ENCODE measurements around the gene SLC38A3. TPM values are rescaled to one million over a fixed set of nuclear protein-coding genes. Genes with fewer than 3 reads are reported as not detected.

The SLC38A3 gene
- total and polyA plus RNA-seq, 9 of the 15 experiments (the other 6 are each of a cell fraction or from before 2014, with no cell fraction given), result 0.09 to 0.38 (median 0.16) TPM; not detected in 6

GRCh38 chr3:50248387-50248786 lies 43.3 kb downstream of the SLC38A3 start:
- no peak overlapping the region for H2AFZ ChIP-seq (ENCODE audit: low read depth, low read length)
- ATAC-seq (no peak), DNase-seq (ENCODE audit: extremely low read depth in 1 of 4, low spot score in 3 of 4) (no peak), FAIRE-seq (no peak)
- no peaks in the 10 kb centered on the region for H3K9me3 ChIP-seq (replicated peaks; ENCODE audit: control insufficient read depth, insufficient read depth, low read depth, low read length)
- POLR2A ChIA-PET, result interaction anchor here (0.6 to 1.3 kb wide), 2 partner anchors 11 to 163 kb away, joined by 3 to 5 read pairs; no protein-coding TSS in a partner anchor
- no peak overlapping the region for H3K27ac ChIP-seq (ENCODE audit: extremely low read depth, low read depth, low read length)
- no peak overlapping the region for H3K4me3 ChIP-seq
- in situ Hi-C loops (cut with MboI) (no loop called here), intact Hi-C loops (cut with micrococcal nuclease) (no loop called here)
- H3K9ac ChIP-seq (ENCODE audit: insufficient read depth in 1 of 2, low read depth in 2 of 2, low read length in 2 of 2), result peak overlapping the region in 1 of 2 experiments; percentile 0; a peak in 1 of 4 replicates
- BruUV-seq (replicated peaks), result no TSS peak
- no peaks in the 10 kb centered on the region for H3K27me3 ChIP-seq (ENCODE audit: control insufficient read depth in 2 of 2, insufficient read depth in 2 of 2, low read length in 2 of 2)
- peaks cover 6% of the 10 kb centered on the region; the same call in 1 of the 3 replicates for H3K36me3 ChIP-seq (ENCODE audit: control insufficient read depth, insufficient read depth, low read length)
- no peaks in the 10 kb centered on the region for H4K20me1 ChIP-seq (replicated peaks; ENCODE audit: control insufficient read depth, insufficient read depth, low read length)
- peaks cover 22 to 37% of the 10 kb centered on the region in 2 experiments for H3K4me1 ChIP-seq (replicated peaks in 1 of 2; ENCODE audit: control insufficient read depth in 2 of 2, insufficient read depth in 2 of 2, low read length in 2 of 2)
- CTCF ChIA-PET (ENCODE audit: low intra/inter-chr PET ratio), result no interaction called here
- H3K4me2 ChIP-seq (ENCODE audit: insufficient read depth, low read length), result no peak overlapping the region
- 30% methylated on average over 2 of the region's 3 CpGs for WGBS (ENCODE audit: insufficient coverage, low coverage, missing lambda C conversion rate)
- peaks cover 21% of the 10 kb centered on the region for H3K79me2 ChIP-seq (ENCODE audit: control insufficient read depth, insufficient read depth, low read length)
- H3K9me1 ChIP-seq (ENCODE audit: control insufficient read depth, insufficient read depth, low read length), result no peaks in the 10 kb centered on the region
- no peak for TF ChIP-seq NCOA1 (IDR thresholded peaks at IDR 0.05; ENCODE audit: low read depth)
- TF ChIP-seq ZNF830 (CRISPR knock-in tag; IDR thresholded peaks at IDR 0.05), result no peak
- TF ChIP-seq YY1 (IDR thresholded peaks at IDR 0.05; ENCODE audit: borderline replicate concordance in 1 of 3, control insufficient read depth in 1 of 3, extremely low read depth in 1 of 3, insufficient read depth in 3 of 3, insufficient read length in 1 of 3, insufficient replicate concordance in 2 of 3, low read depth in 1 of 3, low read length in 2 of 3), result no peak
- TF ChIP-seq NUFIP1 (IDR thresholded peaks at IDR 0.05; ENCODE audit: partially characterized antibody), result no peak
- TF ChIP-seq SUPT5H (IDR thresholded peaks at IDR 0.05), result no peak
- TF ChIP-seq HLTF (IDR thresholded peaks at IDR 0.05), result no peak
- TF ChIP-seq MAX (CRISPR knock-in tag; IDR thresholded peaks at IDR 0.05), result no peak
- no peak for TF ChIP-seq SMAD3 (CRISPR knock-in tag; conservative IDR thresholded peaks at IDR 0.05)
- TF ChIP-seq HCFC1 (IDR thresholded peaks at IDR 0.05; ENCODE audit: low read depth, low read length), result no peak
- no peak for TF ChIP-seq LARP7 (IDR thresholded peaks at IDR 0.05)
- TF ChIP-seq ARNT (IDR thresholded peaks at IDR 0.05), result no peak
- no peak for TF ChIP-seq HNRNPK (IDR thresholded peaks at IDR 0.05; ENCODE audit: low read depth, low read length, poor library complexity, severe bottlenecking)
- no peak for TF ChIP-seq ZNF134 (CRISPR knock-in tag; conservative IDR thresholded peaks at IDR 0.05)
- no peak for TF ChIP-seq ZNF512 (tag; IDR thresholded peaks at IDR 0.05)
- no peak for TF ChIP-seq ZNF785 (CRISPR knock-in tag; IDR thresholded peaks at IDR 0.05)
- no peak for TF ChIP-seq POLR2A (conservative IDR thresholded peaks at IDR 0.05)
- TF ChIP-seq SIRT6 (IDR thresholded peaks at IDR 0.05; ENCODE audit: low read depth, low read length), result no peak
- TF ChIP-seq FUS (optimal IDR thresholded peaks at IDR 0.05; ENCODE audit: low read depth, low read length), result no peak
- TF ChIP-seq HMGN3 (IDR thresholded peaks at IDR 0.05; ENCODE audit: borderline replicate concordance, extremely low read depth, insufficient read length, low read depth, low read length), result no peak

Measured in K562 (cell line).